VCaP (cell line): ENCODE measurements around the gene HS2ST1.
A peak's percentile ranks its signal among the peaks of the same experiment; 100 is the strongest.
"Not testable (repeated sequence)": the region's sequence is repeated elsewhere in the genome, so short reads cannot be mapped to it uniquely, and the experiment has no call there.

Experiments
- H3K27ac ChIP-seq: fragments of 450-650 bp; 2 replicates; pipeline ENCODE4 v1.5.1; 2017
- CTCF ChIP-seq: fragments of 450-650 bp; conservative IDR thresholded peaks from 2 replicates; pipeline ENCODE4 v1.5.1; 2017; ENCODE audit warnings: mild to moderate bottlenecking, moderate library complexity

The HS2ST1 gene

GRCh38 chr1:86887479-86888162, 26.8 kb upstream of the HS2ST1 start:
- TF ChIP-seq CTCF: no peak
- no peak overlapping the region for H3K27ac ChIP-seq

GRCh38 chr1:86888327-86888726, 26.1 kb upstream of the HS2ST1 start:
- no peak overlapping the region for H3K27ac ChIP-seq
- TF ChIP-seq CTCF: no peak

- not testable (repeated sequence) for H3K27ac ChIP-seq
These were observed 15.0 kb upstream of the HS2ST1 start for GRCh38 chr1:86899401-86899800.

- no peak for TF ChIP-seq CTCF
- no peak overlapping the region for H3K27ac ChIP-seq
These were observed 8.6 kb upstream of the HS2ST1 start for GRCh38 chr1:86905875-86906274.

GRCh38 chr1:86906419-86906818, 8.0 kb upstream of the HS2ST1 start:
- H3K27ac ChIP-seq: no peak overlapping the region
- no peak for TF ChIP-seq CTCF

GRCh38 chr1:86912281-86912900, 2.0 kb upstream of the HS2ST1 start:
- peak overlapping the region; percentile 92; the same call in 1 of the 2 replicates for H3K27ac ChIP-seq
- no peak for TF ChIP-seq CTCF

GRCh38 chr1:86913399-86913895, 988 bp upstream of the HS2ST1 start:
- H3K27ac ChIP-seq: peak overlapping the region; percentile 92
- no peak for TF ChIP-seq CTCF
